ENCODE measurements around the gene TRNP1.
A peak's percentile ranks its signal among the peaks of the same experiment; 100 is the strongest.
"Not testable (repeated sequence)": the region's sequence is repeated elsewhere in the genome, so short reads cannot be mapped to it uniquely, and the experiment has no call there.

Gene TRNP1

GRCh38 chr1:26993237-26994019, at the start of gene TRNP1:
Gene TRNP1, plus strand, starts transcription at chr1:26993692. Its CDS starts 95 bp downstream, at chr1:26993787.
- no peak for TF ChIP-seq JUND (IDR thresholded peaks at IDR 0.05; ENCODE audit: low read depth)
- in situ Hi-C loops (cut with HindIII; ENCODE audit: low pct_unique_long_range_greater_than_20kb, low sequenced_read_pairs): no loop called here
- peak; percentile 77 to 91 for DNase-seq (ENCODE audit: low read depth in 1 of 2, low spot score in 1 of 2)

- no peak for DNase-seq (ENCODE audit: low read depth in 1 of 2, low spot score in 1 of 2)
- in situ Hi-C loops (cut with HindIII; ENCODE audit: low pct_unique_long_range_greater_than_20kb, low sequenced_read_pairs): no loop called here
Measured at GRCh38 chr1:26945138-26945537, 48.4 kb upstream of the TRNP1 start.

GRCh38 chr1:26945728-26946127, 47.8 kb upstream of the TRNP1 start:
- in situ Hi-C loops (cut with HindIII; ENCODE audit: low pct_unique_long_range_greater_than_20kb, low sequenced_read_pairs): no loop called here
- no peak for TF ChIP-seq JUND (IDR thresholded peaks at IDR 0.05; ENCODE audit: low read depth)
- DNase-seq (ENCODE audit: low read depth in 1 of 2, low spot score in 1 of 2): no peak

More at GRCh38 chr1:26945138-26945537, 48.4 kb upstream of the TRNP1 start:
- no peak for TF ChIP-seq JUND (IDR thresholded peaks at IDR 0.05; ENCODE audit: low read depth)

GRCh38 chr1:26946270-26946669, 47.2 kb upstream of the TRNP1 start:
- in situ Hi-C loops (cut with HindIII; ENCODE audit: low pct_unique_long_range_greater_than_20kb, low sequenced_read_pairs): no loop called here
- TF ChIP-seq JUND (IDR thresholded peaks at IDR 0.05; ENCODE audit: low read depth): no peak
- DNase-seq (ENCODE audit: low read depth in 1 of 2, low spot score in 1 of 2): no peak

- DNase-seq (ENCODE audit: low read depth in 1 of 2, low spot score in 1 of 2); in situ Hi-C loops (cut with HindIII; ENCODE audit: low pct_unique_long_range_greater_than_20kb, low sequenced_read_pairs): not testable (repeated sequence)
Measured at GRCh38 chr1:26948725-26949057, 44.8 kb upstream of the TRNP1 start.

- in situ Hi-C loops (cut with HindIII; ENCODE audit: low pct_unique_long_range_greater_than_20kb, low sequenced_read_pairs): no loop called here
- TF ChIP-seq JUND (IDR thresholded peaks at IDR 0.05; ENCODE audit: low read depth): no peak
- DNase-seq (ENCODE audit: low read depth in 1 of 2, low spot score in 1 of 2): no peak
Measured at GRCh38 chr1:26949266-26949925, 44.1 kb upstream of the TRNP1 start.

- TF ChIP-seq JUND (IDR thresholded peaks at IDR 0.05; ENCODE audit: low read depth): no peak
- no peak for DNase-seq (ENCODE audit: low read depth in 1 of 2, low spot score in 1 of 2)
- in situ Hi-C loops (cut with HindIII; ENCODE audit: low pct_unique_long_range_greater_than_20kb, low sequenced_read_pairs): no loop called here
Measured at GRCh38 chr1:26949926-26950319, 43.6 kb upstream of the TRNP1 start.

- TF ChIP-seq JUND (IDR thresholded peaks at IDR 0.05; ENCODE audit: low read depth): no peak
- in situ Hi-C loops (cut with HindIII; ENCODE audit: low pct_unique_long_range_greater_than_20kb, low sequenced_read_pairs): no loop called here
- no peak for DNase-seq (ENCODE audit: low read depth in 1 of 2, low spot score in 1 of 2)
Measured at GRCh38 chr1:26950602-26951001, 42.9 kb upstream of the TRNP1 start.

GRCh38 chr1:26951216-26951615, 42.3 kb upstream of the TRNP1 start:
- in situ Hi-C loops (cut with HindIII; ENCODE audit: low pct_unique_long_range_greater_than_20kb, low sequenced_read_pairs): no loop called here
- TF ChIP-seq JUND (IDR thresholded peaks at IDR 0.05; ENCODE audit: low read depth): no peak
- no peak for DNase-seq (ENCODE audit: low read depth in 1 of 2, low spot score in 1 of 2)

- no peak for TF ChIP-seq JUND (IDR thresholded peaks at IDR 0.05; ENCODE audit: low read depth)
- DNase-seq (ENCODE audit: low read depth in 1 of 2, low spot score in 1 of 2): no peak
- in situ Hi-C loops (cut with HindIII; ENCODE audit: low pct_unique_long_range_greater_than_20kb, low sequenced_read_pairs): no loop called here
Measured at GRCh38 chr1:26951821-26952497, 41.5 kb upstream of the TRNP1 start.

GRCh38 chr1:26953374-26953773, 40.1 kb upstream of the TRNP1 start:
- no peak for TF ChIP-seq JUND (IDR thresholded peaks at IDR 0.05; ENCODE audit: low read depth)
- no peak for DNase-seq (ENCODE audit: low read depth in 1 of 2, low spot score in 1 of 2)
- in situ Hi-C loops (cut with HindIII; ENCODE audit: low pct_unique_long_range_greater_than_20kb, low sequenced_read_pairs): no loop called here

GRCh38 chr1:26956321-26956720, 37.2 kb upstream of the TRNP1 start:
- no peak for TF ChIP-seq JUND (IDR thresholded peaks at IDR 0.05; ENCODE audit: low read depth)
- no peak for DNase-seq (ENCODE audit: low read depth in 1 of 2, low spot score in 1 of 2)
- in situ Hi-C loops (cut with HindIII; ENCODE audit: low pct_unique_long_range_greater_than_20kb, low sequenced_read_pairs): no loop called here

- no peak for TF ChIP-seq JUND (IDR thresholded peaks at IDR 0.05; ENCODE audit: low read depth)
- no peak for DNase-seq (ENCODE audit: low read depth in 1 of 2, low spot score in 1 of 2)
- in situ Hi-C loops (cut with HindIII; ENCODE audit: low pct_unique_long_range_greater_than_20kb, low sequenced_read_pairs): no loop called here
Measured at GRCh38 chr1:26957306-26957705, 36.2 kb upstream of the TRNP1 start.
